IMR-90 (cell line): ENCODE data around the gene CTPS1. TPM values are rescaled to one million over a fixed set of nuclear protein-coding genes. Genes with fewer than 3 reads are reported as not detected.

Experiments used
- ATAC-seq: fragments of 200-7000 bp; cut with Tn5 transposase; 2 replicates; pipeline ENCODE4 v1.9.1; 2020; ENCODE audit warnings: low read depth, mild to moderate bottlenecking, moderate library complexity
- BruUV-seq: library from RNA; stranded (reverse); fragments of 400-500 nt; replicated peaks from 2 replicates; lab custom pipeline; 2021; lab: Mats Ljungman, UMichigan
- CTCF ChIA-PET: fragments of 300-600 bp; formaldehyde crosslinking; extraction: SDS; loops from one replicate; lab custom pipeline; 2021; ENCODE audit warnings: antibody characterized with exemption; lab: Yijun Ruan, JAX
- POLR2A ChIA-PET: fragments of 300-600 bp; sonication (Branson Sonifier 250); formaldehyde crosslinking; loops from one replicate; lab custom pipeline; 2022; ENCODE audit warnings: antibody characterized with exemption; ENCODE audit not compliant: unreplicated experiment; lab: Charles Lee
- DNase-seq: peaks from one replicate; pipeline ENCODE4 v3.0.0; 2013
- H2AFZ ChIP-seq: replicated peaks from 2 replicates; pipeline ENCODE3; 2013; ENCODE audit warnings: low read length, mild to moderate bottlenecking; ENCODE audit not compliant: poor library complexity
- H2AK5ac ChIP-seq: 2 replicates; pipeline ENCODE4 v1.6.1; 2013; ENCODE audit warnings: low read depth, low read length, inconsistent platforms
- H2AK9ac ChIP-seq: replicated peaks from 2 replicates; pipeline ENCODE3; 2013; ENCODE audit warnings: mild to moderate bottlenecking, low read depth, low read length, moderate library complexity; ENCODE audit not compliant: poor library complexity
- H2BK120ac ChIP-seq: 2 replicates; pipeline ENCODE4 v1.6.1; 2013; ENCODE audit warnings: low read depth, low read length, inconsistent platforms
- H2BK15ac ChIP-seq: 3 replicates; pipeline ENCODE4 v1.6.1; 2013; ENCODE audit warnings: low read depth, low read length, inconsistent platforms
- H2BK20ac ChIP-seq: 2 replicates; pipeline ENCODE4 v1.6.1; 2013; ENCODE audit warnings: low read depth, mild to moderate bottlenecking, inconsistent platforms, low read length, moderate library complexity
- H2BK5ac ChIP-seq: 2 replicates; pipeline ENCODE4 v1.6.1; 2013; ENCODE audit warnings: mild to moderate bottlenecking, low read depth, low read length, inconsistent platforms; ENCODE audit not compliant: poor library complexity, severe bottlenecking
- H3K14ac ChIP-seq: replicated peaks from 2 replicates; pipeline ENCODE4 v1.6.1; 2013; ENCODE audit warnings: low read depth, low read length, inconsistent platforms
- H3K18ac ChIP-seq: 2 replicates; pipeline ENCODE4 v1.6.1; 2013; ENCODE audit warnings: low read depth, low read length, control low read depth
- H3K23ac ChIP-seq: 2 replicates; pipeline ENCODE4 v1.6.1; 2013; ENCODE audit warnings: low read depth, low read length, inconsistent platforms
- H3K27ac ChIP-seq: 2 replicates; pipeline ENCODE4 v1.5.1; 2013; ENCODE audit warnings: mild to moderate bottlenecking, control low read depth, low read length; ENCODE audit not compliant: insufficient read depth
- H3K27me3 ChIP-seq: 2 replicates; pipeline ENCODE4 v1.6.1; 2013; ENCODE audit warnings: low read length; ENCODE audit not compliant: control insufficient read depth, insufficient read depth
- H3K36me3 ChIP-seq: 2 replicates; pipeline ENCODE4 v1.6.1; 2013; ENCODE audit warnings: low read length, mixed read lengths; ENCODE audit not compliant: control insufficient read depth, insufficient read depth
- H3K4ac ChIP-seq: 2 replicates; pipeline ENCODE4 v1.6.1; 2013; ENCODE audit warnings: low read depth, low read length, inconsistent platforms
- H3K4me1 ChIP-seq: 2 replicates; pipeline ENCODE4 v1.6.1; 2013; ENCODE audit warnings: low read length, mixed read lengths; ENCODE audit not compliant: control insufficient read depth, insufficient read depth
- H3K4me2 ChIP-seq: 2 replicates; pipeline ENCODE4 v1.6.1; 2013; ENCODE audit warnings: low read depth, mild to moderate bottlenecking, control low read depth, low read length, moderate library complexity
- H3K4me3 ChIP-seq: 2 replicates; pipeline ENCODE4 v1.5.1; 2013; ENCODE audit warnings: low read depth, mild to moderate bottlenecking, control low read depth, low read length, moderate library complexity; ENCODE audit not compliant: insufficient read depth
- H3K56ac ChIP-seq: 2 replicates; pipeline ENCODE4 v1.6.1; 2013; ENCODE audit warnings: low read length, inconsistent platforms; ENCODE audit not compliant: insufficient read depth; ENCODE audit errors: extremely low read depth
- H3K79me1 ChIP-seq, 2 experiments: 2 replicates each; pipeline ENCODE4 v1.6.1; 2013; ENCODE audit warnings: low read length in 2 of 2, inconsistent platforms in 1 of 2, low read depth in 1 of 2
- H3K9ac ChIP-seq: 2 replicates; pipeline ENCODE4 v1.6.1; 2013; ENCODE audit warnings: low read depth, low read length, control low read depth
- H3K9me1 ChIP-seq: 2 replicates; pipeline ENCODE4 v1.6.1; 2013; ENCODE audit warnings: low read length, inconsistent platforms; ENCODE audit not compliant: insufficient read depth
- H3K9me3 ChIP-seq: 2 replicates; pipeline ENCODE4 v1.6.1; 2013; ENCODE audit warnings: low read length; ENCODE audit not compliant: control insufficient read depth, insufficient read depth
- H4K20me1 ChIP-seq: 2 replicates; pipeline ENCODE4 v1.6.1; 2013; ENCODE audit warnings: low read length, inconsistent platforms; ENCODE audit not compliant: insufficient read depth
- H4K5ac ChIP-seq: 2 replicates; pipeline ENCODE4 v1.6.1; 2013; ENCODE audit warnings: mild to moderate bottlenecking, low read depth, low read length, control low read depth
- H4K8ac ChIP-seq, 2 experiments: 2 replicates each; pipeline ENCODE4 v1.6.1; 2013; ENCODE audit warnings: low read depth in 2 of 2, low read length in 2 of 2, control low read depth in 1 of 2, inconsistent platforms in 1 of 2
- H4K91ac ChIP-seq: 2 replicates; pipeline ENCODE4 v1.6.1; 2013; ENCODE audit warnings: low read depth, low read length, inconsistent platforms; ENCODE audit not compliant: insufficient read depth
- FOS ChIP-seq: fragments of 150-350 bp; IDR thresholded peaks from 2 replicates; pipeline ENCODE4 v1.6.1; 2016; ENCODE audit warnings: low read depth, low read length
- MXI1 ChIP-seq: IDR thresholded peaks from 2 replicates; pipeline ENCODE4 v1.6.1; 2012; ENCODE audit warnings: low read depth, mild to moderate bottlenecking, low read length, moderate library complexity, borderline replicate concordance
- WGBS, 2 experiments: methylation state at CpG; one replicate each; pipeline versions ENCODE4 v1.1.5 to v1.1.7; 2013; ENCODE audit warnings: missing lambda C conversion rate in 2 of 2; ENCODE audit not compliant: insufficient read length in 1 of 2; ENCODE audit errors: extremely low coverage in 2 of 2; 5-methylcytosine and 5-hydroxymethylcytosine counted together
- dilution Hi-C: fragments of 300-500 bp; cut with HindIII; formaldehyde crosslinking; loops from one replicate; pipeline ENCODE4 v1.14.3; 2018; ENCODE audit warnings: low sequenced_read_pairs; ENCODE audit not compliant: unreplicated experiment
- in situ Hi-C: fragments of 300-500 bp; cut with MboI; formaldehyde crosslinking; loops from 3 replicates; pipeline ENCODE4 v1.14.3; 2019; ENCODE audit warnings: low sequenced_read_pairs, inconsistent platforms, mixed read lengths
- intact Hi-C: fragments of 100-400 bp; cut with micrococcal nuclease; formaldehyde crosslinking; loops from 2 replicates; pipeline ENCODE4 v1.10.0; 2022
- polyA plus RNA-seq, 3 experiments: library from polyadenylated mRNA; depleted of rRNA; stranded (reverse); fragments of >200 nt; gene quantifications; 2 replicates each; pipeline ENCODE4 v1.2.3, GENCODE V29; 2012; ENCODE audit warnings: low replicate concordance in 1 of 3
- total RNA-seq: library from RNA; depleted of rRNA; stranded (reverse); fragments of >200 nt; gene quantifications from 2 replicates; pipeline ENCODE4 v1.2.3, GENCODE V29; 2012

Gene CTPS1
- total and polyA plus RNA-seq, 2 of the 4 experiments (the other 2 are of a cell fraction), result 40.4 to 41.0 TPM

GRCh38 chr1:40965531-40965930 is 14.0 kb upstream of the CTPS1 start:
- in situ Hi-C loops, result loop anchor here (25.0 kb wide), 1 partner anchor 328 kb away; no protein-coding TSS in a partner anchor
- no peak for TF ChIP-seq MXI1
- TF ChIP-seq FOS, result no peak
- Histone ChIP-seq H2BK120ac (peak overlapping the region; percentile 90), H3K4me1 (peaks cover 2% of the 10 kb centered on the region), H2BK5ac (no peak overlapping the region), H2AFZ (peak overlapping the region; percentile 84), H3K4ac (peak overlapping the region; percentile 90), H2AK9ac (peak overlapping the region; percentile 48), H3K27me3 (no peaks in the 10 kb centered on the region), H2BK15ac (peak overlapping the region; percentile 89; the same call in 2 of the 3 replicates), H3K23ac (0 out of 2 replicates have a peak overlapping the region, but pooled peaks have one; percentile 24), H2AK5ac (peak overlapping the region; percentile 68), H3K36me3 (no peaks in the 10 kb centered on the region), H4K20me1 (no peaks in the 10 kb centered on the region), H3K9me3 (no peaks in the 10 kb centered on the region), H2BK20ac (peak overlapping the region; percentile 89), H3K27ac (no peak overlapping the region), H3K79me1 (no peaks in the 10 kb centered on the region), H3K9me1 (peaks cover 11% of the 10 kb centered on the region; the same call in 1 of the 2 replicates), H3K56ac (no peak overlapping the region), H3K9ac (no peak overlapping the region), H4K91ac (peak overlapping the region; percentile 70), H3K14ac (0 out of 2 replicates have a peak overlapping the region, but pooled peaks have one; percentile 3), H3K4me2 (no peak overlapping the region), H3K18ac (no peak overlapping the region), H4K5ac (peak overlapping the region; percentile 1; the same call in 1 of the 2 replicates), H4K8ac (peak overlapping the region; percentile 14 to 64; a peak in 3 of 4 replicates), H3K4me3 (no peak overlapping the region)
- ChIA-PET POLR2A (no interaction called here), CTCF (interaction anchor here (0.6 to 1.0 kb wide), 3 partner anchors 13 to 17 kb away, joined by 3 read pairs; no protein-coding TSS in a partner anchor)
- no peak for DNase-seq
- intact Hi-C loops, result no loop called here
- no TSS peak for BruUV-seq
- dilution Hi-C loops, result no loop called here
- WGBS, 2 experiments, result 93% methylated on average over 3 of the region's 10 CpGs; no CpG with 5 or more reads in 1 of the 2 experiments
- no peak for ATAC-seq
